H1 (cell line): Measurements from ENCODE around the gene FASTKD3. TPM values are rescaled to one million over a fixed set of nuclear protein-coding genes. Genes with fewer than 3 reads are reported as not detected.

ENCODE experiments used
- CTCF ChIA-PET: fragments of 300-600 bp; sonication (Branson Sonifier 250); formaldehyde crosslinking; loops from one replicate; lab custom pipeline; 2021; ENCODE audit not compliant: partially characterized antibody; lab: Charles Lee
- POLR2A ChIA-PET: fragments of 300-600 bp; sonication (Branson Sonifier 250); formaldehyde crosslinking; loops from one replicate; lab custom pipeline; 2021; ENCODE audit warnings: inconsistent platforms; ENCODE audit not compliant: partially characterized antibody; lab: Charles Lee
- DNase-seq, 2 experiments: peaks; one replicate each; pipeline versions ENCODE4 v3.0.0 to v3.0.0-alpha.2; 2010 to 2022; ENCODE audit warnings: low spot score in 2 of 2, low read depth in 1 of 2, mixed read lengths in 1 of 2
- FAIRE-seq: peaks from 2 replicates; lab custom pipeline; 2011; peaks lifted over from hg19 to GRCh38; lab: Jason Lieb, UNC
- H2AFZ ChIP-seq: 2 replicates; pipeline ENCODE4 v1.8.1; 2012; ENCODE audit warnings: low read length, inconsistent platforms
- H2AK5ac ChIP-seq: 2 replicates; pipeline ENCODE4 v1.6.1; 2013; ENCODE audit warnings: low read depth, low read length
- H2BK120ac ChIP-seq: replicated peaks from 2 replicates; pipeline ENCODE3; 2013; ENCODE audit warnings: low read depth, low read length, inconsistent platforms
- H2BK12ac ChIP-seq: 2 replicates; pipeline ENCODE4 v1.6.1; 2013; ENCODE audit warnings: low read depth, low read length
- H2BK15ac ChIP-seq: 2 replicates; pipeline ENCODE4 v1.6.1; 2013; ENCODE audit warnings: low read length
- H2BK20ac ChIP-seq: 2 replicates; pipeline ENCODE4 v1.6.1; 2013; ENCODE audit warnings: low read length
- H2BK5ac ChIP-seq: 2 replicates; pipeline ENCODE4 v1.6.1; 2013; ENCODE audit warnings: low read depth, low read length
- H3K14ac ChIP-seq: 2 replicates; pipeline ENCODE4 v1.6.1; 2013; ENCODE audit warnings: inconsistent platforms; ENCODE audit not compliant: insufficient read length
- H3K18ac ChIP-seq: 2 replicates; pipeline ENCODE4 v1.6.1; 2013; ENCODE audit warnings: low read length; ENCODE audit errors: extremely low read depth
- H3K23ac ChIP-seq: 2 replicates; pipeline ENCODE4 v1.6.1; 2013; ENCODE audit warnings: inconsistent platforms; ENCODE audit not compliant: insufficient read length
- H3K23me2 ChIP-seq: 2 replicates; pipeline ENCODE4 v1.6.1; 2013; ENCODE audit warnings: low read depth, low read length
- H3K27ac ChIP-seq: 2 replicates; pipeline ENCODE4 v1.6.1; 2011; ENCODE audit warnings: low read depth, low read length, inconsistent platforms
- H3K27me3 ChIP-seq, 4 experiments: replicated peaks in 1 of 4; 1 replicate in 1 of 4; 2 replicates in 3 of 4; pipeline versions ENCODE4 v1.6.1 to v1.8.1; 2011 to 2013; ENCODE audit warnings: low read length in 3 of 4, mild to moderate bottlenecking in 3 of 4, inconsistent platforms in 2 of 4, mixed read lengths in 2 of 4, moderate library complexity in 1 of 4; ENCODE audit not compliant: control insufficient read depth in 3 of 4, insufficient read depth in 3 of 4; ENCODE audit errors: extremely low read depth in 1 of 4
- H3K36me3 ChIP-seq, 4 experiments: 2 replicates each; pipeline versions ENCODE4 v1.6.1 to v1.8.1; 2011 to 2013; ENCODE audit warnings: mild to moderate bottlenecking in 4 of 4, low read length in 3 of 4, moderate library complexity in 2 of 4, control low read depth in 1 of 4, inconsistent platforms in 1 of 4; ENCODE audit not compliant: insufficient read depth in 4 of 4, control insufficient read depth in 2 of 4
- H3K4ac ChIP-seq: replicated peaks from 2 replicates; pipeline ENCODE3; 2013; ENCODE audit warnings: low read length, low read depth, mixed read lengths, inconsistent platforms; ENCODE audit not compliant: insufficient read length
- H3K4me1 ChIP-seq, 4 experiments: replicated peaks in 1 of 4; 1 replicate in 1 of 4; 2 replicates in 3 of 4; pipeline versions ENCODE4 v1.6.1 to v1.8.1; 2011 to 2013; ENCODE audit warnings: low read length in 3 of 4, inconsistent platforms in 2 of 4, mixed read lengths in 1 of 4; ENCODE audit not compliant: insufficient read depth in 4 of 4, control insufficient read depth in 3 of 4
- H3K4me2 ChIP-seq, 2 experiments: 2 replicates each; pipeline versions ENCODE4 v1.6.1 to v1.8.1; 2011 to 2013; ENCODE audit warnings: low read depth in 2 of 2, low read length in 2 of 2, control low read depth in 1 of 2, inconsistent platforms in 1 of 2, mild to moderate bottlenecking in 1 of 2; ENCODE audit not compliant: insufficient read depth in 1 of 2
- H3K4me3 ChIP-seq, 4 experiments: fragments of 200-600, 300-600 bp in 1 of 4; sonication (generic), shearing (Covaris generic), sonication (Bioruptor Twin) in 1 of 4; 2 replicates each; pipeline versions ENCODE4 v1.5.1 to v1.8.1; 2011 to 2016; ENCODE audit warnings: low read length in 4 of 4, low read depth in 3 of 4, control low read depth in 2 of 4, inconsistent platforms in 2 of 4, mild to moderate bottlenecking in 2 of 4, mixed read lengths in 1 of 4, moderate library complexity in 1 of 4; ENCODE audit not compliant: insufficient read depth in 2 of 4; ENCODE audit errors: extremely low read depth in 1 of 4
- H3K56ac ChIP-seq: replicated peaks from 2 replicates; pipeline ENCODE3; 2013; ENCODE audit warnings: low read depth, mild to moderate bottlenecking, mixed read lengths, low read length, inconsistent platforms; ENCODE audit not compliant: insufficient read length
- H3K79me1 ChIP-seq: 2 replicates; pipeline ENCODE4 v1.6.1; 2013; ENCODE audit warnings: low read depth, low read length, control low read depth
- H3K79me2 ChIP-seq, 2 experiments: 2 replicates each; pipeline versions ENCODE4 v1.6.1 to v1.8.1; 2012 to 2013; ENCODE audit warnings: low read length in 2 of 2, mild to moderate bottlenecking in 2 of 2, inconsistent platforms in 1 of 2; ENCODE audit not compliant: insufficient read depth in 2 of 2, control insufficient read depth in 1 of 2
- H3K9ac ChIP-seq, 4 experiments: replicated peaks in 1 of 4; 1 replicate in 1 of 4; 2 replicates in 3 of 4; pipeline versions ENCODE4 v1.6.1 to v1.8.1; 2011 to 2013; ENCODE audit warnings: low read depth in 3 of 4, low read length in 3 of 4, control low read depth in 2 of 4, mild to moderate bottlenecking in 2 of 4, moderate library complexity in 2 of 4, inconsistent platforms in 1 of 4; ENCODE audit errors: extremely low read depth in 1 of 4
- H3K9me3 ChIP-seq, 2 experiments: 2 replicates each; pipeline versions ENCODE4 v1.6.1 to v1.8.1; 2012 to 2013; ENCODE audit warnings: mild to moderate bottlenecking in 2 of 2, moderate library complexity in 2 of 2, control low read depth in 1 of 2, inconsistent platforms in 1 of 2, low read depth in 1 of 2, low read length in 1 of 2, mixed read lengths in 1 of 2; ENCODE audit not compliant: insufficient read depth in 2 of 2
- H4K20me1 ChIP-seq, 2 experiments: replicated peaks in 1 of 2; 2 replicates each; pipeline versions ENCODE3 to v1.8.1; 2011 to 2013; ENCODE audit warnings: inconsistent platforms in 2 of 2, low read length in 2 of 2, mild to moderate bottlenecking in 1 of 2; ENCODE audit not compliant: insufficient read depth in 2 of 2, control insufficient read depth in 1 of 2
- H4K5ac ChIP-seq: 2 replicates; pipeline ENCODE4 v1.6.1; 2013; ENCODE audit warnings: low read length, low read depth, mixed read lengths, inconsistent platforms; ENCODE audit not compliant: insufficient read length
- H4K8ac ChIP-seq: 2 replicates; pipeline ENCODE4 v1.8.0; 2013; ENCODE audit warnings: mild to moderate bottlenecking, moderate library complexity, low read length, inconsistent platforms; ENCODE audit not compliant: insufficient read depth; ENCODE audit errors: extremely low read depth
- H4K91ac ChIP-seq: replicated peaks from 2 replicates; pipeline ENCODE3; 2013; ENCODE audit warnings: low read length, mixed read lengths, inconsistent platforms; ENCODE audit not compliant: insufficient read length
- CEBPB ChIP-seq: IDR thresholded peaks from 2 replicates; pipeline ENCODE4 v1.6.1; 2012; ENCODE audit warnings: low read depth, low read length
- EZH2 ChIP-seq: fragments of 200-600 bp; sonication (generic); IDR thresholded peaks from 2 replicates; pipeline ENCODE4 v1.7.1; 2012; ENCODE audit warnings: low read depth, mild to moderate bottlenecking, moderate library complexity, low read length, inconsistent platforms; ENCODE audit not compliant: severe bottlenecking
- KDM5A ChIP-seq: fragments of 200-600 bp; IDR thresholded peaks from 2 replicates; pipeline ENCODE4 v1.7.1; 2012; ENCODE audit warnings: mild to moderate bottlenecking, low read length, inconsistent platforms, mixed read lengths
- MAFK ChIP-seq: IDR thresholded peaks from 2 replicates; pipeline ENCODE4 v1.6.1; 2012; ENCODE audit warnings: low read depth, mild to moderate bottlenecking, improper control_type of control experiment, low read length
- NANOG ChIP-seq: IDR thresholded peaks from 2 replicates; pipeline ENCODE4 v1.6.1; 2011; ENCODE audit warnings: low read length, low read depth, mild to moderate bottlenecking, inconsistent platforms; ENCODE audit not compliant: insufficient read depth, poor library complexity, severe bottlenecking
- NRF1 ChIP-seq: IDR thresholded peaks from 2 replicates; pipeline ENCODE4 v1.6.1; 2011; ENCODE audit warnings: mild to moderate bottlenecking, low read depth, low read length, improper control_type of control experiment
- RXRA ChIP-seq: IDR thresholded peaks from 2 replicates; pipeline ENCODE4 v1.6.1; 2011; ENCODE audit warnings: low read depth, mild to moderate bottlenecking, low read length, moderate library complexity; ENCODE audit not compliant: insufficient read depth
- SP2 ChIP-seq: IDR thresholded peaks from 2 replicates; pipeline ENCODE4 v1.6.1; 2012; ENCODE audit warnings: mild to moderate bottlenecking, low read length, inconsistent platforms
- SUZ12 ChIP-seq: fragments of 200-600 bp; sonication (generic); IDR thresholded peaks from 2 replicates; pipeline ENCODE4 v1.6.1; 2012; ENCODE audit warnings: mild to moderate bottlenecking, inconsistent platforms, low read length, moderate library complexity, mixed read lengths
- WGBS, 2 experiments: shearing (Covaris generic) in 1 of 2; methylation state at CpG; one replicate each; pipeline versions ENCODE4 v1.1.6 to v1.1.7; 2013 to 2015; ENCODE audit warnings: low lambda C conversion rate in 2 of 2, mixed read lengths in 2 of 2, inconsistent platforms in 1 of 2, low coverage in 1 of 2, missing lambda C conversion rate in 1 of 2; ENCODE audit not compliant: insufficient replicate concordance in 2 of 2, insufficient coverage in 1 of 2, insufficient read length in 1 of 2; ENCODE audit errors: extremely low coverage in 1 of 2, missing lambda C conversion rate in 1 of 2; 5-methylcytosine and 5-hydroxymethylcytosine counted together
- polyA plus RNA-seq, 7 experiments: library from polyadenylated mRNA; depleted of rRNA in 3 of 7; stranded (reverse) in 5 of 7; unstranded in 2 of 7; fragments of >200 nt in 5 of 7; fragments of 200-250 nt in 2 of 7; gene quantifications; 1 replicate in 5 of 7; 2 replicates in 1 of 7; 4 replicates in 1 of 7; pipeline versions ENCODE4 v1.2.1 to v1.2.3, GENCODE V29; 2011 to 2013; ENCODE audit warnings: missing spikeins in 2 of 7, mixed read lengths in 2 of 7
- total RNA-seq: library from RNA; stranded (reverse); fragmentation: NEBNext Ultra II Directional; extraction: Animal tissue kit (Norgen Biotek cat#: 25700); gene quantifications from 2 replicates; pipeline ENCODE4 v1.2.1, GENCODE V29; 2021
- TF ChIP-seq, protein P1 (sequence below): IDR thresholded peaks from 2 replicates; pipeline ENCODE4 v1.6.1; 2011; ENCODE audit warnings: low read depth, mild to moderate bottlenecking, low read length; ENCODE audit not compliant: insufficient read depth
- TF ChIP-seq, protein P2 (sequence below), 3 experiments: IDR thresholded peaks; 1 replicate in 2 of 3; 2 replicates in 1 of 3; pipeline versions ENCODE4 v1.5.1 to v1.6.1; 2011; ENCODE audit warnings: low read length in 3 of 3, mild to moderate bottlenecking in 3 of 3, inconsistent platforms in 2 of 3, low read depth in 1 of 3, moderate library complexity in 1 of 3; ENCODE audit not compliant: insufficient read depth in 1 of 3; ENCODE audit errors: control extremely low read depth in 1 of 3

Gene FASTKD3
- total and polyA plus RNA-seq, 2 of the 8 experiments (the other 6 are each of a cell fraction or from before 2014, with no cell fraction given), result 5.6 to 7.6 TPM

- ChIA-PET POLR2A (interaction anchor here (1.3 to 1.5 kb wide), 2 partner anchors 8 to 9 kb away, joined by 3 read pairs; no protein-coding TSS in a partner anchor), CTCF (interaction anchor here (0.9 to 5.7 kb wide), 6 partner anchors 11 to 1026 kb away, joined by 3 to 31 read pairs (median 6); no protein-coding TSS in a partner anchor)
- Histone ChIP-seq H3K23me2 (peaks cover 9% of the 10 kb centered on the region), H3K27me3 (peaks cover 0 to 14% (median 8%) of the 10 kb centered on the region in 4 experiments; a peak in 4 of 7 replicates), H2BK120ac (no peak overlapping the region), H3K4me1 (peaks cover 0 to 7% (median 3%) of the 10 kb centered on the region in 4 experiments; a peak in 4 of 7 replicates), H2BK12ac (no peak overlapping the region), H2AFZ (no peak overlapping the region), H2AK5ac (no peak overlapping the region), H4K5ac (no peak overlapping the region), H3K36me3 (no peaks in the 10 kb centered on the region), H3K4me3 (no peak overlapping the region), H3K14ac (no peak overlapping the region), H2BK15ac (no peak overlapping the region), H3K9ac (no peak overlapping the region), H3K18ac (no peak overlapping the region), H3K4ac (no peak overlapping the region), H2BK20ac (no peak overlapping the region), H2BK5ac (no peak overlapping the region), H4K20me1 (no peaks in the 10 kb centered on the region), H3K23ac (no peak overlapping the region), H3K56ac (no peak overlapping the region), H3K27ac (no peak overlapping the region), H3K4me2 (no peak overlapping the region), H3K9me3 (no peaks in the 10 kb centered on the region), H3K79me1 (no peaks in the 10 kb centered on the region), H4K8ac (no peak overlapping the region), H3K79me2 (no peaks in the 10 kb centered on the region), H4K91ac (no peak overlapping the region)
- DNase-seq, result no peak
- WGBS, 2 experiments, result 87% methylated on average over 5 of the region's 5 CpGs; no CpG with 5 or more reads in 1 of the 2 experiments
- FAIRE-seq, result no peak
- TF ChIP-seq EZH2, result no peak
- no peak for TF ChIP-seq NRF1
- TF ChIP-seq, protein P1, sequence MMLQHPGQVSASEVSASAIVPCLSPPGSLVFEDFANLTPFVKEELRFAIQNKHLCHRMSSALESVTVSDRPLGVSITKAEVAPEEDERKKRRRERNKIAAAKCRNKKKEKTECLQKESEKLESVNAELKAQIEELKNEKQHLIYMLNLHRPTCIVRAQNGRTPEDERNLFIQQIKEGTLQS, result no peak
- TF ChIP-seq SUZ12, result no peak
- no peak for TF ChIP-seq RXRA
- TF ChIP-seq MAFK, result no peak
- TF ChIP-seq KDM5A, result no peak
- no peak for TF ChIP-seq NANOG
- TF ChIP-seq, protein P2, sequence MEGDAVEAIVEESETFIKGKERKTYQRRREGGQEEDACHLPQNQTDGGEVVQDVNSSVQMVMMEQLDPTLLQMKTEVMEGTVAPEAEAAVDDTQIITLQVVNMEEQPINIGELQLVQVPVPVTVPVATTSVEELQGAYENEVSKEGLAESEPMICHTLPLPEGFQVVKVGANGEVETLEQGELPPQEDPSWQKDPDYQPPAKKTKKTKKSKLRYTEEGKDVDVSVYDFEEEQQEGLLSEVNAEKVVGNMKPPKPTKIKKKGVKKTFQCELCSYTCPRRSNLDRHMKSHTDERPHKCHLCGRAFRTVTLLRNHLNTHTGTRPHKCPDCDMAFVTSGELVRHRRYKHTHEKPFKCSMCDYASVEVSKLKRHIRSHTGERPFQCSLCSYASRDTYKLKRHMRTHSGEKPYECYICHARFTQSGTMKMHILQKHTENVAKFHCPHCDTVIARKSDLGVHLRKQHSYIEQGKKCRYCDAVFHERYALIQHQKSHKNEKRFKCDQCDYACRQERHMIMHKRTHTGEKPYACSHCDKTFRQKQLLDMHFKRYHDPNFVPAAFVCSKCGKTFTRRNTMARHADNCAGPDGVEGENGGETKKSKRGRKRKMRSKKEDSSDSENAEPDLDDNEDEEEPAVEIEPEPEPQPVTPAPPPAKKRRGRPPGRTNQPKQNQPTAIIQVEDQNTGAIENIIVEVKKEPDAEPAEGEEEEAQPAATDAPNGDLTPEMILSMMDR (IDR thresholded peaks at IDR 0.05; ENCODE audit: control extremely low read depth in 1 of 3, insufficient read depth in 1 of 3, low read depth in 1 of 3, low read length in 3 of 3), result no peak
- no peak for TF ChIP-seq CEBPB
- no peak for TF ChIP-seq SP2
Measured at GRCh38 chr5:7846327-7846726, 22.5 kb downstream of the FASTKD3 start.
